ENCODE data around the gene GCAT. TPM values are rescaled to one million over a fixed set of nuclear protein-coding genes. Genes with fewer than 3 reads are reported as not detected.

Gene GCAT
- polyA plus RNA-seq, 1 donor (not counting 4 experiments of a cell fraction or from before 2014, with no cell fraction given), result 8.4 TPM

DNA sequence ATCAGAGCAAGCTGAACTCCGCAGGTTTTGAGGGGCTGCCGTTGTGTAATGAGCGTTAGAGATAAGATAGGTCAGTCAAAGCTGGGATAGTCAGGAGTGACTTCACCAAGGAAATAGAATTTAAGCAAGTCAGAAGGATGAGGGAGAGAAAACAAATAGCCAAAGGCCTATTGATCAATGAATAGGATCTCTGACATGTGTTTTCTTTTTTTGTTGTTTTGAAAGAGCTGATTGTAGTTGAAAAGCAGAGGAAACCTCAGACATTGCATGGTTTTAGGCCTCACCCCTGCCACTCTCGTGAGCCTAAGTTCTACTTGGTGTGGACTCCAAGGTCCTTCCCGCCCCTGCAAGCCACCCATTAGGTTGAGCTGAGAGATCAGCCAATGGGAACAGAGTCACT is 44.7 kb downstream of the GCAT start:
- FAIRE-seq (no peak), DNase-seq (ENCODE audit: low read depth, low spot score) (no peak)
- Histone ChIP-seq H4K20me1 (ENCODE audit: control insufficient read depth, extremely low read depth, insufficient read depth, low read length) (peaks cover 4% of the 10 kb centered on the region), H3K9me1 (ENCODE audit: control insufficient read depth, extremely low read depth, insufficient read depth, low read length) (no peaks in the 10 kb centered on the region), H3K4me1 (ENCODE audit: control insufficient read depth, extremely low read depth, insufficient read depth, low read length) (peaks cover 17% of the 10 kb centered on the region), H3K4me3 (ENCODE audit: control insufficient read depth in 2 of 3, extremely low read depth in 1 of 3, insufficient read depth in 2 of 3, low read depth in 1 of 3, low read length in 3 of 3) (no peak overlapping the region), H3K9ac (ENCODE audit: control insufficient read depth, extremely low read depth, insufficient read depth, low read length) (no peak overlapping the region), H3K4me2 (ENCODE audit: control insufficient read depth, extremely low read depth, insufficient read depth, low read depth, low read length) (no peak overlapping the region), H3K27me3 (ENCODE audit: control insufficient read depth, extremely low read depth, insufficient read depth, low read length) (no peaks in the 10 kb centered on the region), H2AFZ (ENCODE audit: control insufficient read depth, low read length) (no peak overlapping the region), H3K27ac (ENCODE audit: control insufficient read depth, insufficient read depth, low read length) (no peak overlapping the region), H3K36me3 (ENCODE audit: control insufficient read depth in 2 of 2, extremely low read depth in 1 of 2, insufficient read depth in 2 of 2, low read length in 2 of 2) (peaks cover 25 to 37% of the 10 kb centered on the region in 2 experiments), H3K9me3 (ENCODE audit: control insufficient read depth, low read depth, low read length) (no peaks in the 10 kb centered on the region), H3K79me2 (ENCODE audit: control insufficient read depth, insufficient read depth, low read length) (peaks cover 74% of the 10 kb centered on the region)
- TF ChIP-seq EZH2 (IDR thresholded peaks at IDR 0.05; ENCODE audit: low read length), result no peak
- TF ChIP-seq, protein P1, sequence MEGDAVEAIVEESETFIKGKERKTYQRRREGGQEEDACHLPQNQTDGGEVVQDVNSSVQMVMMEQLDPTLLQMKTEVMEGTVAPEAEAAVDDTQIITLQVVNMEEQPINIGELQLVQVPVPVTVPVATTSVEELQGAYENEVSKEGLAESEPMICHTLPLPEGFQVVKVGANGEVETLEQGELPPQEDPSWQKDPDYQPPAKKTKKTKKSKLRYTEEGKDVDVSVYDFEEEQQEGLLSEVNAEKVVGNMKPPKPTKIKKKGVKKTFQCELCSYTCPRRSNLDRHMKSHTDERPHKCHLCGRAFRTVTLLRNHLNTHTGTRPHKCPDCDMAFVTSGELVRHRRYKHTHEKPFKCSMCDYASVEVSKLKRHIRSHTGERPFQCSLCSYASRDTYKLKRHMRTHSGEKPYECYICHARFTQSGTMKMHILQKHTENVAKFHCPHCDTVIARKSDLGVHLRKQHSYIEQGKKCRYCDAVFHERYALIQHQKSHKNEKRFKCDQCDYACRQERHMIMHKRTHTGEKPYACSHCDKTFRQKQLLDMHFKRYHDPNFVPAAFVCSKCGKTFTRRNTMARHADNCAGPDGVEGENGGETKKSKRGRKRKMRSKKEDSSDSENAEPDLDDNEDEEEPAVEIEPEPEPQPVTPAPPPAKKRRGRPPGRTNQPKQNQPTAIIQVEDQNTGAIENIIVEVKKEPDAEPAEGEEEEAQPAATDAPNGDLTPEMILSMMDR (optimal IDR thresholded peaks at IDR 0.05 in 1 of 3, IDR thresholded peaks at IDR 0.05 in 1 of 3, conservative IDR thresholded peaks at IDR 0.05 in 1 of 3; ENCODE audit: extremely low read depth in 1 of 3, insufficient read depth in 2 of 3, low read length in 3 of 3), result no peak
- dilution Hi-C loops (cut with MboI; ENCODE audit: extremely low pct_ligation_motif_present, low sequenced_read_pairs), result no loop called here

- no peaks in the 10 kb centered on the region for H3K9me3 ChIP-seq (ENCODE audit: control insufficient read depth, low read depth, low read length)
Measured at GRCh38 chr22:37854946-37855345, 47.2 kb downstream of the GCAT start.

More at GRCh38 chr22:37854946-37855345, 47.2 kb downstream of the GCAT start:
- Histone ChIP-seq H3K27ac (ENCODE audit: control insufficient read depth, insufficient read depth, low read length) (no peak overlapping the region), H2AFZ (ENCODE audit: control insufficient read depth, low read length) (no peak overlapping the region), H3K9ac (ENCODE audit: control insufficient read depth, extremely low read depth, insufficient read depth, low read length) (no peak overlapping the region), H3K36me3 (ENCODE audit: control insufficient read depth in 2 of 2, extremely low read depth in 1 of 2, insufficient read depth in 2 of 2, low read length in 2 of 2) (peaks cover 29 to 42% of the 10 kb centered on the region in 2 experiments), H3K79me2 (ENCODE audit: control insufficient read depth, insufficient read depth, low read length) (peaks cover 64% of the 10 kb centered on the region), H3K4me1 (ENCODE audit: control insufficient read depth, extremely low read depth, insufficient read depth, low read length) (peaks cover 11% of the 10 kb centered on the region), H3K4me2 (ENCODE audit: control insufficient read depth, extremely low read depth, insufficient read depth, low read depth, low read length) (no peak overlapping the region), H3K9me1 (ENCODE audit: control insufficient read depth, extremely low read depth, insufficient read depth, low read length) (no peaks in the 10 kb centered on the region), H4K20me1 (ENCODE audit: control insufficient read depth, extremely low read depth, insufficient read depth, low read length) (peaks cover 4% of the 10 kb centered on the region), H3K4me3 (ENCODE audit: control insufficient read depth in 2 of 3, extremely low read depth in 1 of 3, insufficient read depth in 2 of 3, low read depth in 1 of 3, low read length in 3 of 3) (no peak overlapping the region), H3K27me3 (ENCODE audit: control insufficient read depth, extremely low read depth, insufficient read depth, low read length) (no peaks in the 10 kb centered on the region)
- no peak for FAIRE-seq
- dilution Hi-C loops (cut with MboI; ENCODE audit: extremely low pct_ligation_motif_present, low sequenced_read_pairs), result no loop called here
- no peak for DNase-seq (ENCODE audit: low read depth, low spot score)
- TF ChIP-seq, protein P1 (optimal IDR thresholded peaks at IDR 0.05 in 1 of 3, IDR thresholded peaks at IDR 0.05 in 1 of 3, conservative IDR thresholded peaks at IDR 0.05 in 1 of 3; ENCODE audit: extremely low read depth in 1 of 3, insufficient read depth in 2 of 3, low read length in 3 of 3), result no peak
- TF ChIP-seq EZH2 (IDR thresholded peaks at IDR 0.05; ENCODE audit: low read length), result no peak
